Immature natural killer cell (primary cell): ENCODE results near the gene NDUFA6. TPM values are rescaled to one million over a fixed set of nuclear protein-coding genes. Genes with fewer than 3 reads are reported as not detected.

ENCODE experiments used
- DNase-seq, 3 donors: peaks; one replicate each; pipeline ENCODE4 v3.0.0; 2022; ENCODE audit warnings: mixed read lengths in 1 of 3
- H3K27ac Mint-ChIP-seq, 6 donors: one replicate each; pipeline ENCODE4 v1.8.0; 2020; ENCODE audit warnings: mixed read lengths in 6 of 6, mild to moderate bottlenecking in 5 of 6, inconsistent platforms in 4 of 6, moderate library complexity in 3 of 6
- H3K27me3 Mint-ChIP-seq, 3 donors: one replicate each; pipeline ENCODE4 v1.8.0; 2020 to 2021; ENCODE audit warnings: low read depth in 3 of 3, mild to moderate bottlenecking in 3 of 3, mixed read lengths in 3 of 3, moderate library complexity in 3 of 3, inconsistent platforms in 1 of 3
- H3K36me3 Mint-ChIP-seq, 3 donors: one replicate each; pipeline ENCODE4 v1.8.0; 2020; ENCODE audit warnings: mixed read lengths in 3 of 3, inconsistent platforms in 2 of 3, mild to moderate bottlenecking in 2 of 3
- H3K4me1 Mint-ChIP-seq, 2 donors: one replicate each; pipeline ENCODE4 v1.8.0; 2020; ENCODE audit warnings: inconsistent platforms in 2 of 2, mild to moderate bottlenecking in 2 of 2, mixed read lengths in 2 of 2, moderate library complexity in 1 of 2
- H3K4me3 Mint-ChIP-seq, 5 donors: one replicate each; pipeline ENCODE4 v1.8.0; 2020; ENCODE audit warnings: mild to moderate bottlenecking in 5 of 5, mixed read lengths in 5 of 5, inconsistent platforms in 3 of 5, moderate library complexity in 3 of 5
- H3K9me3 Mint-ChIP-seq, 6 donors: one replicate each; pipeline ENCODE4 v1.8.0; 2020; ENCODE audit warnings: mild to moderate bottlenecking in 6 of 6, mixed read lengths in 6 of 6, inconsistent platforms in 4 of 6, moderate library complexity in 3 of 6
- polyA plus RNA-seq, 3 donors: library from polyadenylated mRNA; unstranded; fragments of 300-500 nt; fragmentation: Illumina TruSeq; gene quantifications; one replicate each; pipeline ENCODE4 v1.2.3, GENCODE V29; 2021

The NDUFA6 gene
- polyA plus RNA-seq, 3 donors from 2014 or later: 148 to 227 (median 214) TPM

DNA sequence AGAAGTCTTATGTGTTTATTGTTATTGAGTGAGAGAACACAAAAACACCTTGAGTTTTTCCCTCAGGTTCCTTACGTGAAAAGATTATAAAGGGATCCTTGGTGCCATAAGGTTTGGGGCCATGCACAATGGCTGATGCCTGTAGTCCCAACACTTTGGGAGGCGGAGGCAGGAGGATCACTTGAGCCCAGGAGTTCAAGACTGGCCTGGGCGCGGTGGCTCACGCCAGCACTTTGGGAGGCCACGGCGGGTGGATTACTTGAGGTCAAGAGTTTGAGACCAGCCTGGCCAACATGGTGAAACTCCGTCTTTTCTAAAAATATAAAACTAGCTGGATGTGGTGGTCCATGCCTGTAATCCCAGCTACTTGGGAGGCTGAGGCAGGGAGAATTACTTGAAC lies 5.7 kb downstream of the NDUFA6 start:
- DNase-seq: no peak
- Mint-ChIP-seq H3K4me3 (no peak overlapping the region), H3K4me1 (peaks cover 35 to 63% of the 10 kb centered on the region in 2 donors), H3K9me3 (no peaks in the 10 kb centered on the region), H3K36me3 (peaks cover 9 to 21% (median 12%) of the 10 kb centered on the region in 3 donors), H3K27ac (peak overlapping the region in 1 of 6 donors; percentile 7), H3K27me3 (peaks cover 0 to 9% (median 4%) of the 10 kb centered on the region in 3 donors)

DNA sequence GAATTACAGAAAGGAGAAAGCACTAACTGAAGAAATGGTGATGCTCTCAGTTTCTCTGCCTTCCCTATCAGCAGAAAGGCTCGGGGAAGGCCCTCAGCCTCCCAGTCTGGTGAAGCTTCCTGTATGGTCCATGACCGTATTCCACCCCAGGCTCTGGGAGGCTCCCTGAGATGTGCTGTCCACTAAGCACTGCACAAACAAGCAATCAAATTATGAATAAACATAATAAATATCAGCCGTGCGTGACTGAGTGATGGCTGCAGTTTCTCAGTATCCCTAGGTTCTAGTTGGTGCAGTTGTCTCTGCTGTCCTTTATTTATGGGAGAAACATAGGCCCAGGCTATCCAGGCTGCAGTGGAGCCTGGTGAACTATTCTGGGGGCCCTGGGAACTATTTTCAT lies 7.5 kb downstream of the NDUFA6 start:
- no peaks in the 10 kb centered on the region for H3K9me3 Mint-ChIP-seq
- peaks cover 31 to 61% of the 10 kb centered on the region in 2 donors for H3K4me1 Mint-ChIP-seq
- no peak for DNase-seq
- no peak overlapping the region for H3K27ac Mint-ChIP-seq
- peaks cover 9 to 21% (median 12%) of the 10 kb centered on the region in 3 donors for H3K36me3 Mint-ChIP-seq
- no peak overlapping the region for H3K4me3 Mint-ChIP-seq
- peaks cover 2 to 12% (median 8%) of the 10 kb centered on the region in 3 donors for H3K27me3 Mint-ChIP-seq

DNA sequence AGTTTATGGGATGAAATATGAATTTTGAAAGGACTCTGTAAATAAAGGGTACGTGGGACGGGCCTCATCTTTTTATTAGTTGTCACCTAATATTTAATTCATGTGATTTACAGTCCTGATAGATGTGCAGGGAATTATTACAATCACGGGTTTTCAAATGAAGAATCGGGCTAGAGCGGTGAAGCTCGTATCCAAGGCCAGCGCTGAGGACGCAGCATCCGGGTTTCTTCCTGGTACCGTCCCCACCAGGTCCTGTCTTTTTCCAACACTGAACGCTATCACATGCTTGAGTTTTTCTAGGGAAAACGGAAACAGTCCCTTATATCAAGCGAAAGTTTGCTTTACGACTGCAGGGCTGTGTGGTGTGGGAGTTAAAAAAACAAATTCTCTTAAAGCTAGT lies 10.3 kb downstream of the NDUFA6 start:
- no peaks in the 10 kb centered on the region for H3K9me3 Mint-ChIP-seq
- peak in 1 of 3 donors; percentile 26 for DNase-seq
- H3K4me3 Mint-ChIP-seq: peak overlapping the region; percentile 94 to 98 (median 95)
- H3K27ac Mint-ChIP-seq: peak overlapping the region; percentile 94 to 99 (median 96)
- peaks cover 3 to 14% (median 12%) of the 10 kb centered on the region in 3 donors for H3K27me3 Mint-ChIP-seq
- H3K4me1 Mint-ChIP-seq: peaks cover 32 to 43% of the 10 kb centered on the region in 2 donors
- H3K36me3 Mint-ChIP-seq: peaks cover 3 to 9% (median 4%) of the 10 kb centered on the region in 3 donors

DNA sequence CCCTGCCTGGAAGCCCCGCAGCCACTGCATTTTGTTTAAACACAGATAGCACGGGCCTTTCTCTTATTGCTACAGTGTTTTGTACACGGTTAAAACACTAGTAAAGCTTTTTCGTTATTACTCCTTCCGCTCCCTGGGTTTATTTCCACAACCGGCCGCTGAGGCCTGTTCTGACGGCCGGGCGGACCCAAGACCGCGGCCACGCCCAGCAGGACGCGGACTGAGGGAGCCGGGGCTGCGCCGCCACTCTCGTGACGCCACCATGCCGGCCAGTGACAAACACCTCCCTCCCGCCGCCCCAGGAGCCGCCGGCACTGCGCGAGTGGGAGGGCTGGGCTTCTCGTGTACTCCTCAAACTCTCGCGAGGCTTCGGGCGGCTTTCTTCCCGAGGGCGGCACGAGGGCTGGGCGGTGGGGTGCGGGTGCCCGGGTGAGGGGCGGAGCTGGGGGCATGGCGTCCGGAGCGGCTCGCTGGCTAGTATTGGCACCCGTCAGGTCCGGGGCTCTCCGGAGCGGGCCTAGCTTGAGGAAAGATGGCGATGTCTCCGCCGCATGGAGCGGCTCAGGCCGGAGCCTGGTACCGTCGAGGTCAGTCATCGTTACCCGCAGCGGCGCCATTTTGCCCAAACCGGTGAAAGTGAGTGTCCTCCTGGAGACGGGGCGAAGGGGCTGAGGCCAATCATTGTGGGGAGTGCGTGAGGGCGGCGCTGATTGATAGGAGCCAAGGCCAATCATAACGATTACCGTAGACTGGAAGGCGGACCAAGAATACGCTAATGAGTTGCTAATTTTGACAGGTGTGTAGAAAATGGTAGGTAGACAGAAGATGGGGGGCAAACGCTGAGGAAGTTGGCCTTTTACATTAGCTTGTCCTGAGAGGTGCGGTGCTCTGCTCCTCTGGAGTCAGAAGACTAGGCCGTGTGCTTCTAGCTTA lies 11.0 kb downstream of the NDUFA6 start, which contains the start of gene SMDT1:
TSS of gene SMDT1 (plus strand) at position 382 of the 933 bp plus-strand sequence. CDS start at position 451, 69 bp downstream.
- peak within 1 kb of the TSS; percentile 94 to 99 (median 96) for H3K27ac Mint-ChIP-seq
- peaks cover 37 to 50% of the 10 kb centered on the region in 2 donors for H3K4me1 Mint-ChIP-seq
- H3K27me3 Mint-ChIP-seq: peaks cover 3 to 14% (median 14%) of the 10 kb centered on the region in 3 donors
- peaks cover 1 to 9% (median 4%) of the 10 kb centered on the region in 3 donors for H3K36me3 Mint-ChIP-seq
- DNase-seq: peak; percentile 99 to 100 (median 100)
- H3K9me3 Mint-ChIP-seq: no peaks in the 10 kb centered on the region
- H3K4me3 Mint-ChIP-seq: peak within 1 kb of the TSS; percentile 94 to 98 (median 95)

DNA sequence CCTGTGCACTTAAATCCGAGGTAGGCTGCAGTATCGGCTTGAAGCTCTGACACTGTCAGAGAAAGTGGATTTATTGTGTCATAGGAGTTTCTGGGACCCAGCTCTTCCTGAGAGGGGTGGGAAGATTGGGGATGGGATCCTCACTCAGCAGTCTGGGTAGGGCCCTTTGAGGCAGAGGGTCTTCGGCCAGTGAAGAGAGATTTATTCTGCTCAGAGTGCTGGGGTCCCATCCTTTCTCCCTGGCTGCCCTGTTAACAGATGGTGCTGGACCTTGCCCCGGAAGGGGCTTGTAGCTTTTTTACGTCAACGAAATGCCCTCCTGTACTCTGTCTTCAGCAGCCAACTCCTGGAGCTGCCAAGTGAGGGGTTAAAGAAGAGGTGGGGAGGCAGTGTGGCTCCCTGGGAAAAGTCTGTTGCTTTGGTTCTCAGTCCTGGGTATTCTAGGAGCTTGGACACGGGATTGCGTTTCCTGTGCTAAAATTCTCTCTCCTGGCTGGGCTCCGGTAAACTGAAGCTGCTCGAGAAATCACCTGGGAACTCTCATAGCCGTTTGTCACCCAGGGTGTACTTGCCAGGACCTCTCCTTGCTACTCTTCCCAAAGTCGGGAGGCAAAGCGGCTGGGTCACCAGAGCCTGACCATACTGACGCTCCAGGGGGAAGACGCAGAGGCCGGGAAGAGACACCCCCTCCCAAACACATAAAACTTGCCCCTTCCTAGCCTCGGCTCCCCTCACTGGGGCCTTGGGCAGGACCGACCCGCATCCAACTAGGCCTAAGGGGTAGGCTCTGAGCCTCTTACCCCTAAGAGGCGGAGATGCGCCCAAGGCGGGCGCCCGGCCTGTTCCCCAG lies 11.9 kb downstream of the NDUFA6 start:
- H3K9me3 Mint-ChIP-seq: no peaks in the 10 kb centered on the region
- H3K27me3 Mint-ChIP-seq: peaks cover 3 to 14% (median 14%) of the 10 kb centered on the region in 3 donors
- DNase-seq: no peak
- peak overlapping the region; percentile 94 to 98 (median 95) for H3K4me3 Mint-ChIP-seq
- H3K27ac Mint-ChIP-seq: peak overlapping the region; percentile 94 to 99 (median 96)
- peaks cover 36 to 45% of the 10 kb centered on the region in 2 donors for H3K4me1 Mint-ChIP-seq
- H3K36me3 Mint-ChIP-seq: peaks cover 0 to 9% (median 4%) of the 10 kb centered on the region in 3 donors

DNA sequence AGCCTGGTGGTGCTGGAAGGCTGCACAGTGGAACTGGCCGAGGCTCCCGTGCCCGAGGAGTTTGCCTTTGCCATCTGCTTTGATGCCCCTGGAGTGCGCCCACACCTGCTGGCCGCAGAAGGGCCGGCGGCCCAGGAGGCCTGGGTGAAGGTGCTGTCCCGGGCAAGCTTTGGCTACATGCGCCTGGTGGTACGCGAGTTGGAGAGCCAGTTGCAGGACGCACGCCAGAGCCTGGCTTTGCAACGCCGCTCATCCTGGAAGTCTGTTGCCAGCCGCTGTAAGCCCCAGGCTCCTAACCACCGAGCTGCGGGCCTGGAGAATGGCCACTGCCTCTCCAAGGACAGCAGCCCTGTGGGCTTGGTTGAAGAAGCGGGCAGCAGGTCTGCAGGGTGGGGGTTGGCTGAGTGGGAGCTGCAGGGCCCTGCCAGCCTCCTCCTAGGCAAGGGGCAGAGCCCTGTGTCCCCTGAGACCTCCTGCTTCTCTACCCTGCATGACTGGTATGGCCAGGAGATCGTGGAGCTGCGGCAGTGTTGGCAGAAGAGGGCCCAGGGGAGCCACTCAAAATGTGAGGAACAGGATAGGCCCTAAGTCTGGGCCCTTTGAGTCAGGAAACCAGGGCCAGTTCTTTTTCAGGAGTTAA lies 13.0 kb downstream of the NDUFA6 start:
- Mint-ChIP-seq H3K36me3 (peaks cover 0 to 7% (median 3%) of the 10 kb centered on the region in 3 donors), H3K4me1 (peaks cover 42 to 51% of the 10 kb centered on the region in 2 donors), H3K4me3 (peak overlapping the region in 1 of 5 donors; percentile 21), H3K27ac (peak overlapping the region in 5 of 6 donors; percentile 65 to 98 (median 95)), H3K27me3 (peaks cover 3 to 14% (median 14%) of the 10 kb centered on the region in 3 donors), H3K9me3 (no peaks in the 10 kb centered on the region)
- no peak for DNase-seq

DNA sequence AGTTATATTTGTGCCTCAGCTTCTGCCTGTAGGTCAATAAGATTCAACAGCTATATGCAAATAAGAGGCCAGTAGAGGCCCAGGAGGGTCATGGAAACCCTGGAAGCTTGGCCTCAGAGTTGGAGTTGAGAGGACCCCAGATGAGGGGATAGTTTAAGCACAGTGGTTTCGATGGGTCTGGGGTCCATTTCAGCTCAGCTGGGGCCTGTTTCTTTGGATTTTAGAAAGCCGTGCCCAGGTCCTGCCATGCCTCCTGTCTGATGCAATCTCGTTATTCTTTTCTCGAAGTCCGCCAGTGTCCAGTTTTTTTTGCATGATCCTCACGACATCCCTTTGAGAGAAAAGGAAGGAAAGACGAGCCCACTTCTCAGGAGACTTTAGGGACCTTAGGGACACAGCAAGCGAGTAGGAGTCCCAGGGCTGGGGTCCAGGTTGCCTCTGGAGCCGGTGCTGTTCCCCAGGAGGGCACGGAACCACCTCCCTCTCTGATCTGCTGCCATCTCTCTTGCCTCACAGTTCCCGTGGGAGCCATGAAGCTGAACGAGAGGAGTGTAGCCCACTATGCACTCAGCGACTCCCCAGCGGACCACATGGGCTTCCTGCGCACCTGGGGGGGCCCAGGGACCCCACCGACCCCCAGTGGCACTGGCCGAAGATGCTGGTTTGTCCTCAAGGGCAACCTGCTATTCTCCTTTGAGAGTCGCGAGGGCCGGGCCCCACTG lies 13.6 kb downstream of the NDUFA6 start:
- Mint-ChIP-seq H3K9me3 (no peaks in the 10 kb centered on the region), H3K4me1 (peaks cover 40 to 48% of the 10 kb centered on the region in 2 donors), H3K27ac (peak overlapping the region in 2 of 6 donors; percentile 40 to 45), H3K27me3 (peaks cover 3 to 14% (median 14%) of the 10 kb centered on the region in 3 donors), H3K36me3 (peaks cover 0 to 3% (median 0%) of the 10 kb centered on the region in 3 donors), H3K4me3 (no peak overlapping the region)
- no peak for DNase-seq

DNA sequence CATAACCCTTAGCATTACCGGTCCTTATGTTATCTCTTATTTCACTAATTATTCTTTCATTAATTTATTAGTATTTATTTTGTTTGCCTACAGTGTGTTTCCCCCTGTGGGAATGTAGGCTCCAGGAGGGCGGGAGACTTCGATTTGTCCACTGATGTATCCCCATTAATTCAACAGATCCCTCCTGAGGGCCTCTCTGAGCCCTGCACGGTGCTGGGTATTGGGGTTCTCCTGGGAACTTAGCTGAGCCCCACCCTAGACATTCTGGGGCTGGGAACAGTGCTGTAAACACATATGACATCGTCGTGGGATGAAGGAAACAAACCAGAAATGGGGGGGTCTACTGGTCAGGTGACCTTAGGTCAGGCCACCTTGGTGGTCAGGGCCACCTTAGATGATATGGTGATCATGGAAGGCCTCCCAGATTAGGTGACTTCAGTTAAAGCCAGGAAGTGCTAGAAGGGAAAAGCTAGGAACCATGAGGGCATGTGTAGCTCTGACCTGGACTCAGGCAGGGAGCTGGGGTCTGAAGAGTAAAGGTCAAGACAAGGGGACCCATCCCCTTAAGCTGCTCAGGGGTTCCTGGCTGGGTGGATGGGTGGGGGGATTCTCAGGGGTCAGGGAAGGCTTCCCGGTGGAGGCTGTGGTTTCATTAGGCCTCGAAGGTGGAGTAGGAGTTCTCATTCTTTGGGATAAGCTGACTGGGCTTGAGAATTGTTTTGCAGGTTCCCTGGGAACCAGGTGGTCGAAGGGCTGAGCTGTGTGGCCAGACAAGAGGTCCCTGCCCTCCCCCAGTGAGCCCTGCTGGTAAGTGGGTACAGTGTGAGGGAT lies 15.5 kb downstream of the NDUFA6 start:
- Mint-ChIP-seq H3K27me3 (peaks cover 3 to 14% (median 13%) of the 10 kb centered on the region in 3 donors), H3K9me3 (no peaks in the 10 kb centered on the region), H3K4me3 (peak overlapping the region; percentile 58 to 68 (median 63)), H3K36me3 (no peaks in the 10 kb centered on the region), H3K27ac (peak overlapping the region in 4 of 6 donors; percentile 62 to 88 (median 81)), H3K4me1 (peaks cover 43 to 50% of the 10 kb centered on the region in 2 donors)
- no peak for DNase-seq

DNA sequence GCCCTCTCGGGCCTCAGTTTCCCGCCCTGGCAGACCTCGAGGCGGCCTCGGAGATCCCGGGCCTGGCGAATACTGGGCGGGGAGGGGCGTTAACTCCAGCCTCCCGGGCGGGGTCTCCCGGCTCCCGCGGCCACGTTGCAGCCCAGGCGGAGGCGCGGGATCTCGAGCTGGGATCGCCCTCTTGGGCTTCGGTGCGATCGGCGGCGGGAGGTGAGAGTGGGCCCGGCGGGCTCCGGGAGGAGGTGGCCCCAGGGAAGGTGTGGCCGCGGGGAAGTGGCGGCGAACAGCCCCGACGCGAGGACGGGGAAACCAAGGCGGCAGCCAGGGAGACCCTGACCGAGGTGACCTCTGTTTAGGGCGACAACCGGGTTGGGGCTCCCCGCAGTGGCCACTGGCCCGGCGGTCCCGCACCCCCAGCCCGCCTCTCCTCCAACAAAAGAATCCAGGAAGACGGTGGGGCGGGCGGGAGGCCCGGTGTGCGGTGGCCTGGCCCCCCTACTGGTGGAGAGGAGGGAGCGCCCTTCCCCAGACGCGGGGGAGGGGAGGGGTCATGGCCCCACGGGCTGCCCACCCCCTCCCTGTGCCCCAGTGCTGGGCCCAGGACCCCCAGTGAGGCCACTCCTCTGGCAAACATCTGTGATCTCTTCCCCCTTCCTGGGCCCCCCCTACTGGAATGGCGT lies 16.3 kb downstream of the NDUFA6 start, which contains the start of gene PHETA2:
TSS of gene PHETA2 (plus strand) at position 117 of the 680 bp plus-strand sequence. CDS start 3,046 bp downstream, outside the sequence.
- DNase-seq: peak; percentile 54 to 56 (median 55)
- Mint-ChIP-seq H3K27me3 (peaks cover 3 to 7% (median 5%) of the 10 kb centered on the region in 3 donors), H3K27ac (peak within 1 kb of the TSS in 4 of 6 donors; percentile 62 to 88 (median 81)), H3K4me3 (peak within 1 kb of the TSS; percentile 63 to 72 (median 69)), H3K4me1 (peaks cover 46% of the 10 kb centered on the region in 2 donors), H3K36me3 (no peaks in the 10 kb centered on the region), H3K9me3 (no peaks in the 10 kb centered on the region)

DNA sequence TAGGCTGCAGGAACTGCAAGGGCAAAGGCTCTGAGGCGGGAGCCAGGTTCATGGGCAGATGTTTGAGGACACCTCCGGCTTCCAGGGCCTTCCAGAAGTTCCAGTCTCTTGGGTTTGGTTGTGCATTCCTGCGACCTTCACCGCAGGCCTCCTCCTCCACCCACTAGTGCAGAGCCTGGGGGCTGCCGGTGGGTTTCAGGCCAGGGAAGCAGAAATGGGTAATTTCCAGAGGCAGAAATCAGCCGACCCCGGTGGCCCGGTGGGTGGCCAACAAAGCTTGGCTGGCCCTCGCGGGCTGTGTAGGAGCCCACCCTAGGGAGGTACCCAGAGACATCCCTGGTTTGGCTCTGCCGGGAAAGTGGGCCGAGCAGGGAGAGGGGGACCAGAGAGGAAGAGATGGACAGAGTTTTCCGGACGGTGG lies 16.9 kb downstream of the NDUFA6 start:
- H3K27me3 Mint-ChIP-seq: peaks cover 3 to 7% (median 4%) of the 10 kb centered on the region in 3 donors
- peaks cover 40 to 43% of the 10 kb centered on the region in 2 donors for H3K4me1 Mint-ChIP-seq
- H3K36me3 Mint-ChIP-seq: no peaks in the 10 kb centered on the region
- peak overlapping the region in 4 of 6 donors; percentile 45 to 72 (median 55) for H3K27ac Mint-ChIP-seq
- no peaks in the 10 kb centered on the region for H3K9me3 Mint-ChIP-seq
- DNase-seq: no peak
- peak overlapping the region; percentile 55 to 72 (median 69) for H3K4me3 Mint-ChIP-seq
